Activated effector memory CD4-positive, alpha-beta T cell treated with Interleukin-2 at 50 U/mL for 16 hours (primary cell): ENCODE data around the gene TEX2.

Source experiments
- DNase-seq: peaks from one replicate; pipeline ENCODE4 v3.0.0-alpha.2; 2020

Gene TEX2, protein sequence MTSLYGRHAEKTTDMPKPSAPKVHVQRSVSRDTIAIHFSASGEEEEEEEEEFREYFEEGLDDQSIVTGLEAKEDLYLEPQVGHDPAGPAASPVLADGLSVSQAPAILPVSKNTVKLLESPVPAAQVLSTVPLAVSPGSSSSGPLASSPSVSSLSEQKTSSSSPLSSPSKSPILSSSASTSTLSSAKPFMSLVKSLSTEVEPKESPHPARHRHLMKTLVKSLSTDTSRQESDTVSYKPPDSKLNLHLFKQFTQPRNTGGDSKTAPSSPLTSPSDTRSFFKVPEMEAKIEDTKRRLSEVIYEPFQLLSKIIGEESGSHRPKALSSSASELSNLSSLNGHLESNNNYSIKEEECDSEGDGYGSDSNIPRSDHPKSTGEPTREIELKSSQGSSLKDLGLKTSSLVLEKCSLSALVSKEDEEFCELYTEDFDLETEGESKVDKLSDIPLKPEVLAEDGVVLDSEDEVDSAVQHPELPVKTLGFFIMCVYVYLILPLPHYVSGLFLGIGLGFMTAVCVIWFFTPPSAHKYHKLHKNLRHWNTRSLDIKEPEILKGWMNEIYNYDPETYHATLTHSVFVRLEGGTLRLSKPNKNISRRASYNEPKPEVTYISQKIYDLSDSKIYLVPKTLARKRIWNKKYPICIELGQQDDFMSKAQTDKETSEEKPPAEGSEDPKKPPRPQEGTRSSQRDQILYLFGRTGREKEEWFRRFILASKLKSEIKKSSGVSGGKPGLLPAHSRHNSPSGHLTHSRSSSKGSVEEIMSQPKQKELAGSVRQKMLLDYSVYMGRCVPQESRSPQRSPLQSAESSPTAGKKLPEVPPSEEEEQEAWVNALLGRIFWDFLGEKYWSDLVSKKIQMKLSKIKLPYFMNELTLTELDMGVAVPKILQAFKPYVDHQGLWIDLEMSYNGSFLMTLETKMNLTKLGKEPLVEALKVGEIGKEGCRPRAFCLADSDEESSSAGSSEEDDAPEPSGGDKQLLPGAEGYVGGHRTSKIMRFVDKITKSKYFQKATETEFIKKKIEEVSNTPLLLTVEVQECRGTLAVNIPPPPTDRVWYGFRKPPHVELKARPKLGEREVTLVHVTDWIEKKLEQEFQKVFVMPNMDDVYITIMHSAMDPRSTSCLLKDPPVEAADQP

DNA sequence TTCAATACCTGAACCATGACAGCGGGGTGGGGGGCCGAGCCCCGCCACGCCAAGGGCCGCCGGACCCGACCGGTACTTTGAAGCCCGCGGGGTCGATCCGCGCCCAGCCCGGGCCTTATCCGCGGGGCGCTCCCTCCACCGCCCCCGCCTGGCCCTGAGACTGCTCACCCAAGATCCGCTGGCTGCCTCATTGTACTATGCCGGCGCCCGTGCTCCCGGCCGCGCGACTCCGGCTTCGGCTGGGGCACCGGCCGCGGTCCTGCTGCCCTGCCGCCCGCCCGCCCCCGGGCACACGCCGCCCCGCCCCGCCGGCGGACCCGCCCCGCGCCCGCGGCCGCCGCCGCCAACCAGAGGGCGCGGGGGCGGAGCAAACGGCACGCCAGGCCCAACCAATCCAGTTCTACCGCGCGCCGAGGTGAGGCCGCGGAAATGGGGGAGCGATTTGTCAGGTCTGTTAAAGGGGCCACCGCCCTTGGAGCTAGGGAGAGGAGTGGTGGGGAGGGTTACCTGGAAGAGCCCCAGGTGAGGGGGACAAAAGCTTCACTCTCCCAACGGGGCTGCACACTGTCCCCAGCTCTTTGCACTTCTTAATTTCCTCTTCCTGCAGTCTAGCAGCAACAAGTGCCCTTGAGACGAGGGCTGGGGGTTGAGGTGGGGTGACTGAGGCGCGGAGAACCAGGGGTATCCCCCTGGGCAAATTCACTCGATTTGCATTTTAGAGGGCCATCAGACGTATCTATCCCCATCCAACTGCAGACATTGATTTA lies at the start of gene TEX2:
Gene TEX2 (minus strand): TSS at position 261 of the 767 bp plus-strand sequence. CDS start 49,043 bp downstream, outside the sequence.
- peak; percentile 85 for DNase-seq

DNA sequence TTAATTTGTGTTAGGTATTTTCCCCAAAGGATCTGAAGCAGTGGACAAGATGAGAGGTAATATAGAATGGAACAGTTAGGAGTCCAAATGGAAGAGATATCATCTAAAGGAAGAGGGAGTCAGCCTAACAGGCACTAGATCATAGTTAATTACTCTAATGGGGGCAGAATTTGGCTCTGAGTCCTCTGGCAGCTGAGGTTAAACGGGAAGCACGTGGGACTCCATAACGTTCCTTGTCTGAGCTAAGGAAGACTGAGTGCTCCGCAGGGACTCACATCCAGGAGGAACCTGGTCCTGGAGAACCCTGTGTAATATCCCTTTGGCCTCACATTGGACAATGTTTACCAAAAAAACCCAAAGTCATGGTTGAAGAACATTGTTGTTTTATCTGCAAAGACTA lies 46.6 kb upstream of the TEX2 start:
- no peak for DNase-seq

DNA sequence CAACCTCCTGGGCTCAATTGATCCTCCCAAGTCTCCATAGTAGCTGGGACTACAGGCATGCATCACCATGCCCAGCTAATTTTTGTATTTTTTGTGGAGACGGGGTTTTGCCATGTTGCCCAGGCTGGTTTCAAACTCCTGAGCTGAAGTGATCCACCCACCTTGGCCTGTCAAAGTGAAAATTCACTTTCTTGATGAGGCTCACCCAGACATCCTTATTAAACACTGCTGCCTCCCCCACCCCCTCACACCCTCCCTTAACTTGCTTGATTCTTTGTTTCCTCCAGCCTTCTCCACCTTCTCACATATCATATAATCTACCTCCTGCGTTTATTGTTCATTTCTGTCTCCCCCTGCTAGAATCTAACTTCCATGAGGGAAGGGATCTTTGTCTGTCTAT lies 46.0 kb upstream of the TEX2 start:
- DNase-seq = no peak

DNA sequence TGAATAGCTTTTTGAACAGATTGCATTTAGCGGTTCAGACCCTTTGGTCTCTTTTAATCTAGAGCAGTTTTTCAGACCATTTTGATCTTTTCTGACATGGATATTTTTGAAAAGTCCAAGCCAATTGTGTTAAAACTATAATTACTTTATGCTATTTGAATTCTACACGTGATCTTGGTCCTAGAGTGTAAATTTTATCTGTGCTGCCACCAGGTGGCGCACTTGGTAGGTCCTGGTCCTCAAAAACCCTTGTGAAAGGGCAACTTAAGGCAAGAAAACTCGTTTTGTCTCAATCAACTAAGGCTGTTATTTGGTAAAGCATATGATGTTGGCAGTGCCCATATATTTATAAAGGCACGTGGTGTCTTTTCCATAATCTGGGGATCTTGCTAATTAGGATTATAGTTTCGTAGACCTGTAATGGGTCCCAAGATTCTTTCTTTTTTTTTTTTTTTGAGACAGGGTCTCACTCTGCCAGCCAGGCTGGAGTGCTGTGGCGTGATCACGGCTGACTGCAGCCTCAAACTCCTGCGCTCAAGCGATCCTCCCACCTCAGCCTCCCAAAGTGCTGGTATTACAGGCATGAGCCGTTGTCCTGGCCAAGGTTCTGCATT lies 43.9 kb upstream of the TEX2 start:
- peak; percentile 41 for DNase-seq

DNA sequence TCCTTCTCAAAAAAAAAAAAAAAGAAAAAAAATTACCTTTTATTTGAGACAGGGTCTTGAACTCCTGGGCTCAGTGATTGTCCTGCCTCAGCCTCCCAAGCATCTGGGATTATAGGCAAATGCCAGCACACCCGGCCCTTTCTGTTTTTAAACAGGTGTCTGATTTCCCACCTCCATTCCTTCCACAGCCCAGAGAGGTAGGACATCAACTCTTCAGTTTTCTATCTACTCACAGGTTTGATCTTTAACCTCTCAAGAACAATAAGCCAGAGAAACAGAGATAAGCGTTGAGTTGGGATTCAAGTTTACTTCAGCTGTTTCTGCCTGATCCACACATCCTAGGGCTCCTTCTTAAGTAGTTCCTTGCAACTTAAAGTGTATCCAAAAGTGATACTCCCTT lies 41.5 kb upstream of the TEX2 start:
- no peak for DNase-seq

DNA sequence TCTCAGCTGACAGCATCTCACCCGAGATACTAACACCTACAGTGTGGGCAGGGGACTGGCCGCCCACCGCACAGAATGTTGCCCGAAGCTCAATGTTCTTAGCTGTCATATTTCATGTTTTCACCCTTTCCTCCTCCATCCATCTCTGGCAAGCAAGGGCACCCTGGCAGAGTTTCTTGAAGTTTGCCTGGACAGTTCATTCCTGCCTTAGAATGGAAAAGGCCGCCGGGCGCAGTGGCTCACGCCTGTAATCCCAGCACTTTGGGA lies 37.6 kb upstream of the TEX2 start:
- DNase-seq = no peak

DNA sequence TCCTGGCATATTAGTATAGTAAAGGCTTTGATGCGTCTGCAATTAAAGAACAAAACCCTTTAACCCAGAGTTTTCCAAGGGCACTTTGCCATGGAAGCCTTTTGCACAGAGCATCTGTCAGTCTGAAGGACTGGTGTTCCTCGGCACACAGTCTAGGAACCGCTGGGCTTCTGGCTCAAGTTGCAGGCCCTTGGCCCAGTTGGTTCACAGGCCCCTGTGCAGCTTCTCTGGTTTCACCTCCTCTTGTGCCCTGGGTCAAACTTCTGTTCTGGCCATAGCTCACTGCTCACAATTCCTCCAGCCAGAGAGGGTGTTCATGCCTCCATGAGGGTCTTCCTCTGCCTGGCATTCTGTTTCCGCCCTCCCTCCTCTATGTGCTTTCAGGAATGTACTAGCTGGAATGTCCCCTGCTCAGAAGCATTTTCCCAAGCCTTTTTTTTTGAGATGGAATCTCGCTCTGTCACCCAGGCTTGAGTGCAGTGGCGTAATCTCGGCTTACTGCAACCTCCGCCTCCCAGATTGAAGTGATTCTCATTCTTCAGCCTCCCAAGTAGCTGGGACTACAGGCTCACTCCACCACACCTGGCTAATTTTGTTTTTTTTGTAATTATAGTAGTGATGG lies 34.5 kb upstream of the TEX2 start:
- DNase-seq = no peak

DNA sequence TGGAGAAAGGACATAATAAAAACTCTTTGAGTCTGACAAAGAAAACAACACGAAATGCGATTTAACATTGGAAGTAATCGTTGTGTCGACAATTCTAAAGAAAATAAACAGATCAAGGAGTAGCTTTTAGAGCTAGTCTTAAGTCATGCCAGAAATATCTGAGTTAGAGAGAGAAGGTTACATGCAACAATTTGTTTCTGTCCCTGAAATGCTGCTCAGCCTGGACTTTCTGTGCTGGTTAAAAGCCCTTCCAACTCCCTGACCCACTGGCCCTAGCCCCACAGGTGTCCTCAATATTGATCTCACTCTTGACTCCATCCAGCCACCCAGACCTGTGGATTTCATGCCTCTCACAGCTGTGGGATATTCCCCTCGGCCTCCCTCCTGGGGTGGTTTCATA lies 33.2 kb upstream of the TEX2 start:
- DNase-seq = no peak

DNA sequence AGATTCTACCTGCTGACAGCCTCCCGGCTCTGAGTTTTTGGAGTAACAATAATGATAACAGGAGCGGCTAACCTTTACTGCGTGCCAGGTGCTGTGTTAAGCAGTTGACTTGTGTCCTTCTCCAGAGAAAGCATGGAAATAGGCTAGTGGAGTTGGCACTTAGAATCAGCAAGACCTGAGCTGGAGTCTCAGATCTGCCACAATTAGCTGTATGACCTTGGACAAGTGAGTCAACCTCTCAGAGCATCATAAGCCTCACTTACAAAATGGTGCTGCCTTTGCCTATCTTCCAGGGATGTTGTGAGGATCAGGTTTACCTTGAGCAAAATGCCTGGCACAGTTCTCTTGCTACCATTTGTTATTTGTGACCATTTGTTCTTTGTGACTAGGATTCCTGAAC lies 32.1 kb upstream of the TEX2 start:
- DNase-seq = no peak

DNA sequence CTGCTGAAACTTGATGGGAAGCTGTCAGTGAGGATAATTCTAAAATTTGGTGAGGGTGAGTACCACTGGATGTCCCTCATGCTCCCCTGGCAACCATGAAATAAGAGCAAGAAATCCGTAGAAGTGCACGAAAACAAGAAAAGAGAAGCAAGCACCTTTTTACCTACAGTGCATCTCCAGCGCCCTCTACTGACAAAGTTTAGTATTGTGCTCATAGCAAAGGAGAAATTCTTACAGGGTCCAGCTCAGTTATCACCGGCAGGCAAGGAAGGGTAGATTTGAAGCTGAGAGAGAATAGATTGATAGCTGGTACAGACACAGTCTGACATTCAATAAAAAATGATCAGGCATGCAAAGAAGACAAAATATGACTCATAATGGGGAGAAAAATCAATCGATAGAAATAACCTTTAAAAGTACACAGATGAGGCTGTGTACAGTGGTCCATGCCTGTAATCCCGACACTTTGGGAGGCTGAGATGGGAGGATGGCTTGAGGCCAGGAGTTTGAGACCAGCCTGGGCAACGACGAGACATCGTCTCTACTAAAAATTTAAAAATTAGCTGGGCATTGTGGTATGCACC lies 28.3 kb upstream of the TEX2 start:
- no peak for DNase-seq

DNA sequence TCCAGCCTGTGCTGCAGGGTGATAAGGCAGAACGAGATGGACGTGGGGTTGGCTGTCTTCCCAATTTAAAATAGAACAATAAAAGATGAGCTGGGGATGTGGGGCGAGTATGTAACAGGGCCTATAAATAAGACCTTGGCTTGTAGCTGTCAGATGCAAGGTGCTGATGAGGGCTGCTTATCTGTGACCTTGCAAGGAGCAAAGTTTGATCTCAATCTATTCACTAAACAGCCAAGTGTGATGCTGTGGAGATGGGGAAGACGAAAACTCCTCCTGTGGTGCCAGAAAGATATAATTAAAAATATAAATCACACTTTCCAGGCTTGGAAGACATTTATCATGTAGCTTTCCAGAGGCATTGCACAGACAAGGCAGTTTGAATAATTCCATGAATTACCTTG lies 26.7 kb upstream of the TEX2 start:
- no peak for DNase-seq

DNA sequence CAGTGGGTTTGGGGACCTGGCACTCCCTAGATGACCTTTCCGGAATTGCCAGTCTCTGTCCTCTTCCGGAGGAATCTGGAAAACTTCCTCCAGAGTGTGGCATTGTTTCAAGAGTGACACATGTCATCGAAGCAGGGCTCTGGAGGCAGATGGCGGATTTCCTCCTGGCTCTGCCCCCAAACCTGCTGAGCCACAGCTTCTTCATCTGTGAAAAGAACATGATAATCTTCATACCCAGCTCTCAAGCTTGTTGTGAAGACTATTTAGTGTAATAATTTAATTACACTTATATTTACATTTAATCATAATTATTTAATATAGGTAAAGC lies 19.7 kb upstream of the TEX2 start:
- DNase-seq = no peak

DNA sequence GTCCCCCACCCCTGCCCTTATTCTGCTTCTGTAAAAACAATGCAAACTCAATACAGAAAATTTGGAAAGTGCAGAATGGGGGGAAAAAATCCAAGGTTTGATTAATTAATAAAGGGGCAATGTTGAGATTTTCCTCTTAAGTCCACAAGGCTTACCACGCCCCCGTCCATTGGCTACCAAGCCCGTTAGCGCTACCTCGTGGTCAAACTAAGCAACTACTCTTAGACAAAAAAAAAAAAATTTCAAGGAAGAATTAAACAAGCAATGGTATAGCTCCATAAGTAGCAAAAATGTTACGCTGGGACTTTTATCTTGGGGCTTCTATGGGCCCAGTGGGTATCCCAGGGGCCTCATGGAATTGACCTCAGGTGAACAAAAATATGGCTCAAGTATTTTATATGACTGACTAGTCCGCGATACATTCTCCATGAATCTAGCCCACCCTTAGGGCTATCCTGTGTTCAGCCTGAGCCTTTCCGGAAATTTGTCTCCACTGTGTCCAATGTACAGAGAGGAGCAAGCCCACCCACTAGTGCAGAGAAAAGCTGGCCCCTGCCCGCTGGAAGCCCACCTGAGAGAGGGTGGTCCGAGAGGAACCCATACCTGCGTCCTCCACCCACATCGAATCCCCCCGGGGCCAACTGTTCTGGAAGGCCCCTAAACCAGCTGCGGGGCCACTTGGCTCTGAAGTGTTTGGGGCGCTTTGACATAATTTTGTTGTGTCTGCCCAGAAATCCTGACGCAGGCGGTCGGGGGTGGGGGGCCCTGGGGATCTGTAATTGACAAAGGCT lies 19.1 kb upstream of the TEX2 start:
- DNase-seq = no peak

DNA sequence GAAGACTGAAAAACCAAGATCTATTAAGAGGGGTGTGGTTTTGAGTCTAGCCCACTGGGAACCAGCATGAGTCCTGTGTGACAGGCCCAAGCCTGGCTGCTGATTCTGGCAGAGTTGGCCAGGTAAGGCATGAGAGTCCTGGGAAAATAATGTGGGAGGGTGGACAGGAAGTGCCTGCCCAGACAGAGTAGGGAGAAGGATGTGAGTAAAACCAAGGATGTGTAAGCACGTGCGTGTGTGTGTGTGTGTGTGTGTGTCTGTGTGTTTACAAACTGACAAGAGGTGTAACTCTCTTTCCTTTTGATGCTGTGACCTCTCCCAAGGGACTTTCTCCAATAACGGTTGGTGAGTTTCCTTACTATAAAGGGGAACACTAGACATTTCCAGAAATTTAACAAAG lies 15.6 kb upstream of the TEX2 start:
- DNase-seq = no peak

DNA sequence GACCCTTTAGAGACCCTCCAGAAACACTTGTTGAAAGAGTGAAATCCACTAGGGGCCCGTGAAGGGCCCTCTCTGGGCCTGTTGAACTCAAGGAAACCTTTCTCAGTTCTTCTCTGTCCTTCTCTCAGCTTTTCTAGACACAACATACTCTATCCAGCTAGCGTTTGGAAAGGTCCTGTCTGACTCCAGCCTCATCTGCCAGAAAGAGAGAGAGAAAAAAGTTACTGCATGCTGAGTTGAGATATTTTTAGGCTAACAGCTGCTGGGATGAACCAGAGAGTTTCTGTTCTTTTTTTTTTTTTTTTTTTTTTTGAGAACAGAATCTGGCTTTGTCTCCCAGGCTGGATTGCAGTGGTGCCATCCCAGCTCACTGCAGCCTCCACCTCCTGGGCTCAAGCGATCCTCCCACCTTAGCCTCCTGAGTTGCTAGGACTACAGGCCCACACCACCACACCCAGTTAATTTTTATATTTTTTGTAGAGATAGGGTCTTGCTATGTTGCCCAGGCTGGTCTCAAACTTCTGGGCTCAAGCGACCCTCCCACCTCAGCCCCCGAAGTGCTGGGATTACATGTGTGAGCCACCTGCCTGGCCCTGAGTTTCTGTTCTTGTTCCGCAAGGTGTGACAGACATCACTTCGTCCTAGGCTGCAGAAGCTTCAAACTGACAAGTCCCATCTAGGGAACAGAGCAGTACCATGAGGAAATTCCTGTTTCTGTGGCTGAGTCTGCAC lies 14.9 kb upstream of the TEX2 start:
- no peak for DNase-seq

DNA sequence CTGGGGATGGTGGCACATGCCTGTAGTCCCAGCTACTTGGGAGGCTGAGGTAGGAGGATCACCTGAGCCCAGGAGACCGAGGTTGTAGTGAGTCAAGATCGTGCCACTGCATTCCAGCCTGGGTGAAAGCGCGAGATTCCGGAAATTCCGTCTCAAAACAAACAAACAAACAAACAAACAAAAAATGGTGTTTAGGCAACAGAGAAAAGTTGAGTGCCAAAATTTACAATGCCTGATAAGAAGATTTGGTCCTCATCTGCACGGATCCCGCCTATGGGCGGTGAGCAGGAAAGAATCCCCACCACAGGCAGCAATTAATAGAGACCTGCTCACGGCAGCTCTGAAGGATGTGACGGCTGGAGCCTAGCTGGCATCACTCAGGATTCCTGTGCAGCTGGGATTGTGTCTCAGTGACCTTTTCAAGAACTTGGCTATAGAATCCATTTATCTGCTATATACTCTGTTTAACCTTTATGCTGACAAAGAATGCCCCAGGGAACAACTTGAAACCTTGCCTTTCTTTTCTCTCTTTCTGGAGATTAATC lies 14.0 kb upstream of the TEX2 start:
- no peak for DNase-seq

DNA sequence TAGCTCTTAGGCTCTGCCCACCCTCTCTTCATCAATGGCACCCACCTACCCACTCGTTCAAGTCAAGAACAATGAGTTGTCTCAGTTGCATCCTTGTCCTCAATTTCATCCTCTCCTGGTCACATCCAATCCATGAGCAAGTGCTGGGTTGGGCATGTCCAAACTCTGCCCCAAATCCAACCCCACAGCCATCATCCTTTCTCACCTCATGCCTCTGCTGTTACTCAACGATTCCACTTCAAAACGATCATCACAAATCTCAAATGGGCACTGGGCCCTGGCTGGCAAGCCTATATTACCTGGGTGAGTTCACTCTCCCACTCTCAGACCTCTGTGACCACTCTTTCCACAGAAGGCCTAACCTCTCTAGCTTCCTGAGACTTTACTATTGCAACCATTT lies 12.0 kb upstream of the TEX2 start:
- no peak for DNase-seq

DNA sequence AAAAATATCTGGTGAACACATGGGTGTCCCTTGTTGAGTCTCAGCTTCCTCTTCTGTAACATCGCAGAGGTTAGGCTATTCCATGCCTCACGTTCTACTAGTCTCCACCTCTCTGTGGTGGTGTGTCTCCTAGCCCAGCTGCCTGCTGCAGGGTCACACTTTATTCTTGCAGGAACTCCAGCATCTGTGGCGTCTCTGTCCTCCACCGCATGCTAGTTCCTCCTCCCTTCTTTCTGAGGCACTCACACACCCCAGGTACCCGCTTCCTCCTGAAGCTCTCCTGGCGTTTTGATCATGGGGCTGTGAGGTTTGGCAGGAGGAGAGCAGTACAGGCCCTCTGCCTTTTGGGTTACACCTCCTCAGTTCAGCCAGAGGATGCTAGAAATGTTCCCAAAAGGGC lies 9.9 kb upstream of the TEX2 start:
- no peak for DNase-seq

DNA sequence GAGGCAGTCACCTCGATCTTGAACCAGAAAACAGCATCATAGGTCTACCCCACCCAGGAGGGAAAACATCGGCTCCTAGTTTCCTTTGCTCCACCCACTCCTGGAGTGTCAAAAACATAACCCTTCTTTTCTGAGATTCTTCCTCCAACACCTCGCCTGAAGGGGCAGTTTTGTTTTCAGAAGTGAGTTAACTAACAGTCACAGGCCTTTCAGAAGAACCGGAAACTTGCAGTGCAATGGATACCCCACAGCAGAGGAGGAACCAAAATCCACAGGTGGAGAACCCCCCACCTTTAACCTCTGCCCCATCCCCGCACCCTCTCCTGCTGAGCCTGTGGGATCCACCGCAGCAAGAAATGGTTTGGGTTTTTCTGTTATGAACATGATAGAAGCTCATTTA lies 7.8 kb upstream of the TEX2 start:
- DNase-seq = no peak
